A172 (cell line): ENCODE results near the gene C17orf114.

Source experiments
- DNase-seq: peaks from one replicate; pipeline ENCODE4 v3.0.0-alpha.2; 2015; ENCODE audit warnings: low spot score

C17orf114 gene

GRCh38 chr17:4788159-4788806 lies 13.8 kb downstream of the C17orf114 start:
- DNase-seq = no peak

- no peak for DNase-seq
These were observed 15.6 kb downstream of the C17orf114 start for GRCh38 chr17:4786516-4786915.

- no peak for DNase-seq
These were observed 16.0 kb downstream of the C17orf114 start, which contains the start of gene VMO1 for GRCh38 chr17:4786106-4786511. TSS of gene VMO1 (minus strand) at chr17:4786364. CDS start at chr17:4786352, 12 bp downstream.

GRCh38 chr17:4785311-4786105 lies 16.6 kb downstream of the C17orf114 start:
- DNase-seq = no peak

- no peak for DNase-seq
These were observed 19.5 kb downstream of the C17orf114 start for GRCh38 chr17:4782652-4783051.

- DNase-seq = no peak
These were observed 21.7 kb downstream of the C17orf114 start for GRCh38 chr17:4780325-4780955.

- no peak for DNase-seq
These were observed 24.0 kb downstream of the C17orf114 start for GRCh38 chr17:4777969-4778760.

GRCh38 chr17:4772235-4772613 lies 29.9 kb downstream of the C17orf114 start:
- no peak for DNase-seq

- DNase-seq = peak; percentile 41
These were observed 30.5 kb downstream of the C17orf114 start, which contains the start of gene TM4SF5 for GRCh38 chr17:4771519-4772234. TSS of gene TM4SF5 (plus strand) at chr17:4771886. CDS start at chr17:4771923, 37 bp downstream.

GRCh38 chr17:4769628-4770027 lies 32.5 kb downstream of the C17orf114 start:
- DNase-seq = peak; percentile 47

GRCh38 chr17:4768298-4768697 lies 33.8 kb downstream of the C17orf114 start:
- DNase-seq = no peak

- DNase-seq = no peak
These were observed 35.4 kb downstream of the C17orf114 start for GRCh38 chr17:4766723-4767122.

- DNase-seq = no peak
These were observed 35.9 kb downstream of the C17orf114 start for GRCh38 chr17:4766201-4766600.

- DNase-seq = no peak
These were observed 37.5 kb downstream of the C17orf114 start for GRCh38 chr17:4764595-4764994.

GRCh38 chr17:4759776-4760236 lies 42.3 kb downstream of the C17orf114 start:
- no peak for DNase-seq

GRCh38 chr17:4753392-4753791 lies 48.7 kb downstream of the C17orf114 start:
- no peak for DNase-seq

GRCh38 chr17:4751932-4752331 lies 50.2 kb downstream of the C17orf114 start:
- DNase-seq = no peak
